ENCODE results near the gene SOCS3.

The SOCS3 gene

DNA sequence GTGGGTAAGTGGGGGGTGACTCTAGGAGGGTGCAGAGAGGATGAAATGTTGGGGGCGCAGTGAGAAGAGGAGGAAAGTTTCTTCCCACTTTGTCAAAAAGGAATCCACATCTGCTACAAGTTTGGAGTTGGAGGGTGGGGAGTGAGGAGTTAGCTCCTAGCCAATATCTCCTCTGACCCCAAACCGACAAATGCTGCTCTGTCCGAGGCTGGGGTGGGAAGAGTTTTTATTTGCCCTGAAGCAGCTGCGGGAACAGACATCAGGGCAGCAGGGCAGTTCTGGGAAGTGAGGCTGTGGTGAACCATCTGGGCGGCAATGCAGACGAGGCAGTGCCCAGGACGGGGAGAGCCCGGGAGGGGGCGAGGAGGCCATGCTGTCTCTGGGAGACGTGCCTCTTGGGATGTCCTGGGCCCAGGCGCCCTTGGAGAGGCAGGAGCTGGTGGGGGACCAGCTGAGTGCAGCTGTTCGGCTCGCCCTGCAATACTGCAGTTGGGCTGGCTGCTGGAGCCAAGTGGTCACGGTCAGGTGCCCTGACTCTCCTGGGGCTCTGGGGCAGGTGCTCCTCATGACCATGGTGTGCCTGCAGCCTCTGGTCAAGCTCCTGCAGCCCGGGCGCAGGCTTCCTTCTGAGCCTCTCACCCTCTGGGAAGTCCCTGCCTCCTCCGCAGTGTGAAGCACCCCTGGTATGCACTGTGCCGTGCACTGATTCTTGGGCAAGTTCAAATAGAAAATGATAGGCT is 6.4 kb upstream of the SOCS3 start:
- DNase-seq: no peak

DNA sequence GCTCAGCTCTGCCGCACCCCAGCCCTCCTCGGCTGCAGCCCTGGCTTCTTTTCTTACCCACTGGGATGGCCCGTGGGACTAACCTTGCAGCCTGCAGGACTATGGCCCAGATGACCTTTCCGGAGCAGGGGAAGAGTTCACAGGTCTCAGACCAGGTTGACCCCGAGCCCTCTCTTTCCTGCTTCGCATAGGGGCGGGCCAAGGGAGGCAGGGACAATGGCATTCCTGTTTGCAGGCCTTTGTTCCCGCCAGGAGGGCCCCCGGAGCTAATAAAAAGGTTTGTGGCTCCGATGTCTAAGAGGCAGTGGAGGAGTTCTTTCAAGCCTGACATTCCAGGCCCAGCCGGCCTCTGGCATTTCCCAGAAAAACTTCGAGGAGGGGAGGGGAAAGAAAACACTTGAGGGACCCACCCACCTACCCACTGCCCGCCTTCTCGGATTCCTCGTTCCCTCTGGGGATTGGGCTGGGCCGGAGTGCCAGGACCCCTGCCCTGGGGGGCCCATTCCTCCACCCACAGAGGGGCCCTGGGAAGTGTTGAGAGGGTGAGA is 5.8 kb upstream of the SOCS3 start:
- peak; percentile 82 for DNase-seq

DNA sequence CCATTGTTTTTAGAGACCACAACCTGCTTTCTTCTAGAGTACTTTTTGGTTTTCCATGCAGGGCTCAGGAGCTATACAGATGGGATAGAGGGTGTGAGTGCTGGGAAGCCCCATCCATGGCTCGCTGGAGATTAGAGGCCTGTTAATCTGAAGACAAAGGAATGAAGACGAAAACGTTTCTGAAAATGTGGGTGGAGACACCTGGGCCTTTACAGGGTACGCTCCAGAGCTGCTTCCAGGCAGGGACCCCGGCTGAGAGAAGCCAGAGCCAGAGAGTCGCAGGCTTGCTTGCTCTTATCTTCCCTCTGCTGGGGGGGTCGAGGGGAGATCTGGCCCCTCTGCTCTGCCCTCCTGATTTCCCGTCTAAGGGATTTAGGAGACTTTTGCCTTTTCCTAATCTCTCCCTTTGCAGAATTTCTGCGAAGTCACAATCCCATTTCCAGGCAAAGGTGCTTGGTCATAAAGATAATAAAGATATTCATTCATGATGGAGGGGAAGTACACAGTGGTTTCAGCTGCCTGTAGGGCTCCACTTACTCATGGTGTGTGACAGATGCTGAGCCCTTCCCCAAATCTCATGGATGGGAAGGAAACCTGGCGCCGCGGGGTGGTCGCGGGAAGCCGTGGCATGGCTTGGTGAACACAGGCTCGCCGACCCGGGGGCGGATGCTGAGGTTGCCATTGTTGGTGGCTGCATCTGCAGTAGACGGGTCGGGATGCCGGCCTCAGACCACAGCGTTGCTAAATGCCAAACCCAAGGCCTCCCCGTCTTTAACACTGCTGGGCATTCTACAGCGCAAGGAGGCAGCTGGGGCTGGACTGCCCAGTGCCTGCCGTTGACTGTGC is 4.8 kb upstream of the SOCS3 start:
- DNase-seq: no peak

DNA sequence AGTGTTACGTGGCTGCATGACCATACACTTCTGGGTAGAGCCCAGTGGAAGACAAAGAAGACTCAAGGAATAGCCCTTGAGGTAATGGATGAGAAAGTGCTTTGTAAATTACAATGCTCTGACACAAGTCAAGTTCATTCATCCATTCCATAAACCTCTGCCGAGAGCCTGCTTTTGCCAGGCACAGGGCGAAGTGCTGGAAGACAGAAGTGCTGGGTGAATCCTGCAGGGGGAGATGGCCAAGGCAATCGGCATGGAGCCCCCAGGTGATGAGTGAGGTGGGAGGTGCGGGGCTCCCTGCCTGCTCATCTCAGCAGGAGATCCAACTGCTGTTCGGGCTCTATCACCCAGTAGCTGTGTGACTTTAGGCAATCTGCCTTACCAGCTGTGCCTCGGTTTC is 2.8 kb upstream of the SOCS3 start:
- no peak for DNase-seq

DNA sequence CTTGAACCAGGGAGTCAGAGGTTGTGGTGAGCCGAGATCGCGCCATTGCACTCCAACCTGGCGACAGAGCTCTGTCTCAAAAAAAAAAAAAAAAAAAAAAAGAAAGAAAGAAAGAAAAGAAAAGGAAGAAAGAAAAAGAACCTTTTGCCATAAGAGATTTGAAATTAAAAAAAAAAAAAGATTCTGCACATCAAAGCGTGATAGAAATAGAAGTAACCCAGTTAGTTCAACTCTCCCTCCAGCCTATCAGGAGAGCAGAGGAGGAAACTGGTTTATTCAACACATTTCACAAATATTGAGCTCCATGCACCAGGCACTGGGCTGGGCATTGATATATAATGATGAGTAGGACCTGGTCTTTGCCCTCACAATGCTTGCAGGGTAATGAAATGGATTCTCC is 2.4 kb upstream of the SOCS3 start:
- DNase-seq: no peak

DNA sequence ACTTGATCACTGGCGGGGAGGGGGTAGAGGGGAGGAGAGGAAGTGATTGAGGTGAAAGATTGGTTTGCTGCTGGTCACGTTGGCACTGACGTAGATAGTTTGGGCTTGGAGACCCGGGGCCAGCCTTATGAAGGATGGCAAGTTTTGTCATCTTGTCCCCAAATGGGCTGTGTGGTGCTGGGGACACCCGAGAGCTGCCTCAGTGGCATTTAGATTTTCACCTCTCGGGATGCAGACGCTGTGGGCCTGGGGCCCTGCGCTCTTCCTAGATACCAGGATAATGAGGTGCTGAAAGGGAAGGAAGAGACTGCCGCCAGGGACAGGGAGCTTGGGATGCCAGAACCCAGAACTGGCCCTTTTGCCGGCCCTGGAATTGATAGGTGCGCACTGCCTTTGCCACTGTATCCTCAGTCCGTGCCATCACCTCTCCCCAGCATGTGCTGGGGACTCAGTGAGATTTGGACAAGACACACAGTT is 1.4 kb upstream of the SOCS3 start:
- DNase-seq: no peak

DNA sequence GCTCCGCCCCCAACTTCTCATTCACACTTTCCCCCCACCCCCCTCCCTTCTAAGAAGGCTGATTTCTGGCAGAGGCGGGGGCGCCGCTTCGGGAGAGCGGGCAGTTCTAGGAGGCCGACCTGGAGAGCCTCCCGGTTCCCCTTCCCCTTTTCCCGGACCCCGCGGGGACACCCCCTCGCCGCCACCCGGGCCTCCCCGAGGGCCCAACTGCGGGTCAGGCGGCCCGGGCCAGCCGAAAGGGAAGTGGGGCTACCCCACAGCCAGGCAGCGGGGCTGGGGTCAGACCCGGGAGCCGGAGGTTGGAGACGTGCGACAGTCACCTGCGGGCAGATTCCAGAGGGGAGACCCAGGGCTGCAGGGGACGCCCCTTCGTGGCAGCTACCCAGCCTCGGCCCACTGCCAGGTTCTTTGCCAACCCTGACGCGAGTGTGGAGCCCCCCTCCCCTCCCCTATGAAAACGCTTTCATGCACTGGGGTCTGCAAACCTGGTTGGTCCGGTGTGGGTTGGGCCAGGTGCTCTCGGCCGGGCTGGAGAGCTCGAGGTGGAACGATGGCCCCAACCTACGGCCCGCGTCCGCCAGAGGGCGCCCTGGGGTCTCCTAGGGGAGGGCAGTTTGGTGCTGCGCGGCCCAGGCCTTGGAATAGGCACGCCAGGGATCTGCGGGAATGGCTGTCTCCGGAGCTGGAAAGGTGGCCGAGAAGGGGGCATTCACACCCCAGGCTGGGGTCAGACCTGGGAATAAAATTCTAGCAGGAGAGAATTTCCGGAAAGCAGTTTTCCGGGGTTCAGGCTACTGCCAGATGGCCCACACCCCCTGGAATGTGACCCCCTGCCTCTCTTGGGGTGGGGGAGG is 721 bp upstream of the SOCS3 start:
- peak; percentile 82 for DNase-seq

DNA sequence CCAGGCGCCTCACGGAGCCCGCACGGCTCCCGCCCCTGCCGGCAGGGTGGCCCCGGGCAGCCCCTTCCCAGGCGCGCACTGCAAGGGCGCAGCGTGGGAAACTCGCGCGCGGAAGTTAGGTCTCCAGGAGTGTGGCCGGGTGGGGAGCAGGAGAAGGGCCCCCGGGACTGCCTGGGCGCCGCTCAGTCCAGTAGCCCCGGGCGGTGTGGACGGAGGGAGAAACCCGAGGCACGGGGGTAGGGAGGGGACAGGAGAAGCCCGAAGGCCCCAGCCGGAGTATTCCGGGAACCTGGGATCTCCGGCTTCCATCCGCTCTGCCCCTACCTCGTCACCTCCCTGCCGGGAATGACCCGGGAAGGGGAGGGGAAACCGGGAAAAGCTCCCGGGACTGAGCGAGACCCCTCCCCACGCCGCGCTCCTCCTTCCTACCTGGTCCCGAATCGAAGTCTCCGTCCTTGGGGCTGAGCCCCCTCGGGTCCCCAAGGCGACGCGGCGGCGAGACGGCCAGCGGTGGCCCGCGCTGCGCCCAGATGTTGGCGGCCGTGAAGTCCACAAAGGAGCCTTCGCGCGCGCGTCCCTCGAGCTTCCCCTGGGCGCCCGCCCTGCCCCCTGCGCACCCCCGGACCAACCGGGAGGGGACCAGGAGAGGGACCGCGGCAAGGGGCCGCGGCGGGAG is 418 bp downstream of the SOCS3 start:
- DNase-seq: peak; percentile 53

DNA sequence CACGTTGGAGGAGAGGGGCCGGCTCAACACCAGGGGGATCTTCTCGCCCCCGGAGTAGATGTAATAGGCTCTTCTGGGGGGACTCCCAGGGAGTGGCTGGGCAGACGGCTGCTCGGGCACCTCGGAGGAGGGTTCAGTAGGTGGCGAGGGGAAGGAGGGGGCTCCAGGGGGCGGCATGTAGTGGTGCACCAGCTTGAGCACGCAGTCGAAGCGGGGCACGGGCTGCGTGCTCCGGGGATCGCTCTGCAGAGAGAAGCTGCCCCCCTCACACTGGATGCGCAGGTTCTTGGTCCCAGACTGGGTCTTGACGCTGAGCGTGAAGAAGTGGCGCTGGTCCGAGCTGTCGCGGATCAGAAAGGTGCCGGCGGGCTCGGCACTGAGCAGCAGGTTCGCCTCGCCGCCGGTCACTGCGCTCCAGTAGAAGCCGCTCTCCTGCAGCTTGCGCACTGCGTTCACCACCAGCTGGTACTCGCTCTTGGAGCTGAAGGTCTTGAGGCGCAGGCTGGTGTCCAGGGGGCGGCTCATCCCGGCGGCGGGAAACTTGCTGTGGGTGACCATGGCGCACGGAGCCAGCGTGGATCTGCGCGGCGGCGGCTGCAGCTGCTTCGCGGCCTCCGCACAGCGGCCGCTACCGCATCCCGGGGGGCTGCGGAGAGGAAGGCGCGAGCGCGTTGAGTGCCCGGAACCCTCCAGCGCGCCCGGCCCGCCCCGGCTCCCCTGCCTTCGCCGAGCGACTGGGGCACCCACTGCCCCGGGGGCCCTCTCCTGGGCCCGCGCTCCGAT is 1.1 kb downstream of the SOCS3 start:
- peak; percentile 48 for DNase-seq

DNA sequence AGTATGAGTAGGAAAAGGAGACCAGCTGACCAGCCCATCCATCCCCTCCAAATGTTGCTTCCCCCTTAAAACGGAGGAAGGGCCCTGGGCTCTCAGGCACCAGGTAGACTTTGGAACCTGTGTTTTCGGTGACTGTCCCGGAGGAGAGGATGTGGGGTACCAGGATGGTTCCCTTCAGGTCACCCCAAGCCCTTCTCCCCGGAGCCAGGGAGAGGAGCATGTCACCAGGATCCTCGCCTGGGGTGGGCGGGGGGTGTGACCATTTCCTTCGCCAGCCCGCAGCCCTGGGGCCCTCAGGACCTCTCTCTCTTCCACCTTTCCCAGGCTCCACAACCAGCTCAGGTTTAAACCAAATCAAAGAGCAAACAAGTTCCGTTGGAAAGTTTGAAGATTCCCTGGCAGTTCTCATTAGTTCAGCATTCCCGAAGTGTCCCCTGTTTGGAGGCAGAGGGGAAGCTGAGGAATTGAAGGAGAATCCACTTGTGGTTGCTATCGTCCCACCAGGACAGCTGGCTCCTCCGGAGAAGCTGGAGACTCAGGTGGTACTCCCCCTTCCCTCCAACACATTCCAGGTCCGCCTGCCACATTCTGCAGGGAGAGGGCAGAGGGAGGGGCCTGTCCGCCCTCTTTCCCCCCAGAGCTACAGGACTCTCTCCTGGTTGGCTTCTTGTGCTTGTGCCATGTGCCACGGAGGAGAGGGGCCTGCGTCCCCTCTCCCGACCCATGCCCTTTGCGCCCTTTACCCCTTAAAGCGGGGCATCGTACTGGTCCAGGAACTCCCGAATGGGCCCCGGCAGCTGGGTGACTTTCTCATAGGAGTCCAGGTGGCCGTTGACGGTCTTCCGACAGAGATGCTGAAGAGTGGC is 2.0 kb downstream of the SOCS3 start:
- DNase-seq: peak; percentile 35

DNA sequence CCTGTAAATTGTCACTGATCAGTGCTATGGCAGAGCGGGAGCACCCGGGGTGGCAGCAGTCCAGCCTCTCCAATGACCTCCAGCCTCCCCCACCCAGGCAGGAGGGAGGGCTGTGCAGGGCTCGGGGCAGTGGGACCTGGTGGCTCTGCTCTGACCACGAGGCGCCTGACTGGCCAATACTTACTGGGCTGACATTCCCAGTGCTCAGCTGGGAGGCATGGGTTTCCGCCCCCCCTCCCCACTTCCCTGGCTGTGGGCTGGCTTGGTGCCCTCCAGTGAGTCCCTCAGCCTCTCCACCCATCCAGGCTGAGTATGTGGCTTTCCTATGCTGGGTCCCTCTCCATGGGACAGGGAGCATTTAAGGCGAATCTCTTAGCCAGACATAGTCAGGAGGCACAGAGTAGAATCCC is 2.7 kb downstream of the SOCS3 start:
- peak; percentile 70 for DNase-seq

DNA sequence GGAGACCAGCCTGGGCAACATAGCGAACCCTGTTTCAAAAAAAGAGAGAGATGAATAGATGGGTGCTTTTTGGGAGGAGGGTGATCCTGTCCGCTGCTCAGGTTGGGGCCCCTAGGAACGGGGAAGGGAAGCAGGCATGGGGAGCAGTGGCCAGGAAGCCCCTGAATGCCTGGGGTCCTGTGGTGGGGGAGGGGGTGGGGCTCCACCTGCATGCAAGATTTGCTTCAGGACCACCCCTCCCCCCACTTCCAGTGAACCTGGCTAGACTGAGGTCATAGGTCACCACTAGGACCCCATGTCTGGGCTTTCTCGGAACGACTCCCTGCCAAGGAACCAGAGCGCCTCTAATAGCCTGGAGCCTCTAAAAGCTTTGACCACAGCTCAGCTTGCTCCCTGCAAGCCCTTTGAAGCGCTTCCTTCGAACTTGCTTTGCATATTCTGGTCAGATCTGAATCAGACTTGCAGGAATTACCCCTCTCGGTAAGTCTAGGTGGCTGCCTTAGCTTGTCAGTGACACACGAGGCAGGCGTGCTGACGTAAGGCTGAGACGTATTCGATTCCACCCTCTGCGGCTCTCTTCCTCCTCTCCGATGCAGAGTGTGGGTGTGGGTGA is 3.7 kb downstream of the SOCS3 start:
- DNase-seq: peak; percentile 94

DNA sequence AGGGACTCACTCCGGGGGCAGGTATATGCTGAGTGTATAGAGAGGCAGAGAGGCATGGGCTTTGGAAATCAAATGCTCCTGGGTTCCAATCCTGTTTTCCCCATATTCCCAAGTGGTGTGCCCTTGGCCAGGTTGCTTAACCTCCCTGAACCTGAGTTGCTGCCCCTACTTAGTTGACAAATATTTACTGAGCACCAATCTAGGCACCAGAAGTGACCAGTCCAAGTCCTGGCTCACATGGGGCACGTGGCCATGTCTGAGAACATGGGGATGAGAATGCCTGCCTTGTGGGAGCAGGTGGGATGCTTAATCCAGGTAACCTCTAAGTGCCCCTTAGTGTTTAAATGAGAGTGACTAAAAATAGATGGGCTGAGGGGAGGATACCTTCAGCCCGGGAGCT is 4.2 kb downstream of the SOCS3 start:
- no peak for DNase-seq

DNA sequence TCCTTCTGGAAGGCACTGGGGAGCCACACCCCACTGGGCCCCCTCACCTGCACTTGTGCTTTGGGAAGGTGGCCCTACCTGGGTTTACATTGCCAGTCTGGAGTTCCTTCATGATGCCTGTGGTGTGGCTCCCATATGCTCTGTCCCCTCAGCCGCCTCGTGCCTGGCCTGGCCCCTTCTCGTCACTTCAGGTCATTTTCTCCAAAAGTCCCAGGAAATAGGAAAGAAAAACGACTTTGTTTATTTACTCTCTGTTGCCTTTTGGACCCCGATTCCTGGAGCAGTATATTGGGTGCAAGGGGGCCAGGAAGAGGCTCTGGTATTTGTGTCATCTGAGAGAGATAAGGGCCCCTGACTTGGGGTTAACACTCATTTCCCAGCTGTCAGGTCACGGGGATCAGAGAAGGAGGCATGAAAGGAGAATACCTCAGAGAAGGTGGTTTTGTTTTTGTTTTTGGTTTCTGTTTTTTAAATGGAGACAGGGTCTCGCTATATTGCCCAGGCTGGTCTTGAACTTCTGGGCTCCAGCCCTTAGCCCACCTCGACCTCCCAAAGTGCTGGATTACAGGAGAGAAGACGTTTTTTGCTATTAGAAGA is 4.7 kb downstream of the SOCS3 start:
- no peak for DNase-seq

DNA sequence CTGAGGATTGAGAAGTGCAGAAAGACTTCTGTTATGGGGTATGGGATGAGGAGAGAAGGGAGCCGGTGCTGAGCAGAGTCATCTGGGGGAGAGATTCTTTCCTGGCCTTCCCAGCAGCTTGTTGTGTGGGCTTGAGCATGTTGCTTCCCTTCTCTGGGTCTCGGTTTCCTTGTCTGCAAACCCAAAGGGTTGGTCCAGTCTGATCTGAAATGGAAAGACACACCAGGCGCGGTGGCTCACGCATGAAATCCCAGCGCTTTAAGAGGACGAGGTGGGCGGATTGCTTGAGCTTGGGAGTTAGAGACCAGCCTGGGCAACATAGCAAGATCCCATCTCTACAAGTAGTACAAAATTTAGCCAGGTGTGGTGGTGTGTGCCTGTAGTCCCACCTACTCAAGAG is 6.0 kb downstream of the SOCS3 start:
- no peak for DNase-seq

DNA sequence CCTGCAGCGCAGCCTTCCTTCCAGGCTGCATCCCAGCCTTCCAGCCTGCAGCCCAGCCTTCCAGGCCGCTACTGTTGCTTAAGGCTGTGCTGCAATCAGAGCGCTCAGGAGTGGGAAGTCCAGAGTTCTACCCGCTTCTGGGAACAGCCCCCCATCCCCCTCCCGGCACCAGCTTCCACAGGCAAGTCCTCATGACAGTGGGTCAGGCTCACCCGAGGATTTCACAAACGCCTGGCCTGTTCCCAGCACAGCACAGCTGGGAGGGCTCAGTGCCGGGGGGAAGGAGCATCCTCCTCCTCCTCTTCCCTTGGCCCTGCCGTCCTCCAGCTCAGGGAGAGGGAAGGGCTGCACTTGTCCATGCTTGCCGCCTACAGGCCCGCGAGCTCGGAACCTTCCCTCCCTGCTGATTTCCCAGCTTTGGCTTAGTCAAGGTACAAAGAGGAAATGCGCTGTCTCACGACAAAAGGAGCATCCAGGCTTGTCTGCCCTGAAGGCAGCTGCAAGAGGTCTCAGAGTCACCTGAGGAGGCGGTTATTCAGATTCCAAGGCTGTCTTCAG is 8.3 kb downstream of the SOCS3 start:
- DNase-seq: peak; percentile 90

DNA sequence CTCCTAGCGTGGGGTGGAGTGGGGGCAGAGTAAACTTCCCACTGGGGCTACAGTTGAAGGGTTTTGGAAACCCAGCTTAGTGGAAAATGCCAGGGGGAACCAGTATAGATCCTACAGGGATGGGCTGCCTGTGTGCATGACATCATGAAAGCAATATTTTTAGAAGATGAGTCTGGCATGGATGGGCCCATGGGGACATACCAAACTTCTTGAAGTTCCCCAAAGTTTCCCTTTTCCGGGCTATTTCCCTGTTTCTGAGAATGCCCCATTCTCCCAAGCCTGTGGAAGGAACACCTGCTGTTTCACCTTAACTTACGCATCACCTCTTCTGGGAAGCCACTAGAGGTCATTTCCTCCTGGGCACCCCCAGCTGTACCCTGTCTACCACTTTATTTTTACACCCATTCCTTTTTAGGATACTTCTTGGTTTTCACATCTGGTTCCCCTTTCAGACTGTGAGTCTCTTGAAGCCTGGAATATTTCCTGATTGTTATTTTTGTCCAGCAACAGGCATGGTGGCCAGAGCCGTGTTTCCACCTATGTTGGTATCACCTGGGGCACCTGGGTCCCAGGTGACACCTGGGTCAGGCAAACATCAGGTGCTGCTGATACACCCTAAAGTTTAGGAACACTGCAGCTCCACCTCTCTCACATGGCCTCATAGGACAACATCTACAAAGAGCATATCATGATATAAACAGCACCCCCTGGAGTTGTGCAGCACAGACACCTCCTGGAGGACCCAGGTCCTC is 9.8 kb downstream of the SOCS3 start:
- DNase-seq: no peak

DNA sequence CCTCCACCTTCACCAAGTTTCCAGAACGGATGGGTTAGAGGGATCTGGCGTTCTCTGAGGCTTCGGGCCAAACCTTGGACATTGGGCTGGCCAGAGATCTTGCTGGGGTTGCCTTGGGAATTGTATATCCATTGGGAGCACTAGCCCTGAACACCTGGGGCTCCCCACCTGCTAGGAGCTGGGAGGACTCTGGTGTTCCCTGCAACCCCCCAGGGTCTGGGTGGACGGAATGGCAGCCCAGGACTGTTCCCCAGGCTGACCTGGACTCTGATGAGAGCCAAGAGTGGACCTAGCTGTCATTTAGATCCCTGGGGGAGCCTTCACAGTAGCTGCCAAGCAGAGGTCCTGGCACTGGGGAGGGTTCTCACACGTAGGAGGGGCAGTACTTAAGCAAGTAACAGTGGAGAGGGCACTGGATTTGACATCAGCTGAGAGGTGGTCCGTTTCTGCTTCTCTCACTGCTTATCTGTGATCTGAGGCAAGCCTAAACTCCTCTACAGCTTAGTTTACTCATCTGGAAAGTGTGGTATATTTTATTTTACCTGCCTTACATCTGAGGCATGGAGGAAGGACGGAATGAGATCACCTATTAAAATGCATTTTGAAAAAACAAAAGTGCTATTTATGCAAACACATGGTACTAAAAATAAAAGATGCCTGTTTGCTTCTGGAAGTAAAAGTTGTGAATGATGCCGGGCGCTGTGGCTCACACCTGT is 11.7 kb downstream of the SOCS3 start:
- DNase-seq: no peak

Measured in fibroblast of skin of right biceps (primary cell).